ENCODE measurements around the gene TPPP.

TPPP gene

DNA sequence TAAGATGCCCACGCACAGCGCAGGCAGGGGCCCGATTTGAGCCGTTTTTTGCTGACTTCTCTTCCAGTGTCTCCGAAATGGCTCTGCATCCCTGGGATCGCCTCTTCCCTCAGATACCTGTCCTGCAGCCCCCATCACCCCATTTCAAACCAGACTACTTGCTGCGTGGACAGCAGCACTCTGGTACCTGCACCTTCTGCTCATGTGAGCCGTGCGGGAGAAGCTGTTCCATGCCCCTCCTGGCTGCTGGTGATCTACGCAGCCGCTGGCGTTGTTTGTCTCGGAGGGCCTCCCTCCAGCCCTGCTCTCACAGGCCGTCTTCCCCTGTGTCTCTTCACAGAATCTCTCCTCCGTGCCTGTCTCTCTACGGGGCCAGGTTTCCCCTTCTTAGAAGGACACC, 67.6 kb downstream of the TPPP start:
- TF ChIP-seq, protein P1, sequence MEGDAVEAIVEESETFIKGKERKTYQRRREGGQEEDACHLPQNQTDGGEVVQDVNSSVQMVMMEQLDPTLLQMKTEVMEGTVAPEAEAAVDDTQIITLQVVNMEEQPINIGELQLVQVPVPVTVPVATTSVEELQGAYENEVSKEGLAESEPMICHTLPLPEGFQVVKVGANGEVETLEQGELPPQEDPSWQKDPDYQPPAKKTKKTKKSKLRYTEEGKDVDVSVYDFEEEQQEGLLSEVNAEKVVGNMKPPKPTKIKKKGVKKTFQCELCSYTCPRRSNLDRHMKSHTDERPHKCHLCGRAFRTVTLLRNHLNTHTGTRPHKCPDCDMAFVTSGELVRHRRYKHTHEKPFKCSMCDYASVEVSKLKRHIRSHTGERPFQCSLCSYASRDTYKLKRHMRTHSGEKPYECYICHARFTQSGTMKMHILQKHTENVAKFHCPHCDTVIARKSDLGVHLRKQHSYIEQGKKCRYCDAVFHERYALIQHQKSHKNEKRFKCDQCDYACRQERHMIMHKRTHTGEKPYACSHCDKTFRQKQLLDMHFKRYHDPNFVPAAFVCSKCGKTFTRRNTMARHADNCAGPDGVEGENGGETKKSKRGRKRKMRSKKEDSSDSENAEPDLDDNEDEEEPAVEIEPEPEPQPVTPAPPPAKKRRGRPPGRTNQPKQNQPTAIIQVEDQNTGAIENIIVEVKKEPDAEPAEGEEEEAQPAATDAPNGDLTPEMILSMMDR (IDR thresholded peaks at IDR 0.05; ENCODE audit: low read depth, low read length) = no peak
- no peak for DNase-seq (ENCODE audit: extremely low read depth, low read depth)

DNA sequence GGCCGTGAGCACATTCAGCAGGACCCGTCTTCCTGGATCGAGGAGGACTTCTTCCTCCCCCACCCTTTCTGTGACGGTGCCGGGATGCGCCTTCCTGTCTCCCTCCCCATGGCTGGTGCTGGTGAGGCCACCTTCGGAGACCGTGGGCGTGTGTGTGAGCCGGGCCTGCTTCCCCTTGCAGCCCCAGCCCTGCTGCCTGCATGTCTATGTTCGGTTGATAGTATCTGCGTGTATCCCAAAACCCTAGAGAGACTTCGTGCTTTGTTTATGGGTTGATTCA, 68.3 kb downstream of the TPPP start:
- TF ChIP-seq, protein P1 (IDR thresholded peaks at IDR 0.05; ENCODE audit: low read depth, low read length) = no peak
- DNase-seq (ENCODE audit: extremely low read depth, low read depth) = no peak

DNA sequence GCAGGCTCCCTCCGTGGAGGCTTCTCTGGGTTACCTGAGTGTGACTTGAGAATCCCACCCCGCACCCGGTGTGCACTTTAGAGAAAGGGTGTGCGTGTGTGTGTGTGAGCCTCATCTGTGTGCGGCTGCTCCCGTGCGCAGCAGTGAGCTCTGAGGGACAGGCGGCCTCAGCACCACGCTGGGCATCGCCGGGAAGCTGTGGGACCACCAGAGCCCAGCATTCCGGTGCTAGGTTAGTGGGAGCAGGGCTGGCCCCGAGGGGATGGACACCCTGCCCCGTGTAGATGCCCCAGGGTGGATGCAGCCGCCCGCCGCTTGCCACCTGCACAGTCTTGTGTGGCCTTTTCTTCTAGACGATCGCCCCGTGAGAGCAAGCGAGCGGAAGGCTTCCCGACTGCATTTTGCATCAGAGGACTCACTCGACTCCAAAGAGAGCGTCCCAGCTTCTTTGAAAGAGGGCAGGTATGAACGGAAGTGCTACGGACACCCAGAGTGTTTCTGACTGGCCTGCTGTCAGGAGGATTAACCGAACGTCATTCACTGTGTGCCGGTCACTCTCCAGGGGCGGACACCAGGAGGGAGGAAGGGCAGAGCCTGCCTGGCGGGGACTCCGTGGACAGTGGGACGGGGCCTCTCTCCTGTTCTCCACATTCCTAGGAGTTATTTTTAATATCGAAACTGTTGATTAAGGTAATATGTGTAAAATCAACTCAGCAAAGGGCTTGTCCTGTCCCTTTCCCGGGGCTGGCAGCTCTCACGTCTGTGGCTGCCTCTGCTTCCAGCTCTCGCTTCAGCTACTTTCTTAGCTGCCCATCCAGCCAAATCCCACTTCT, 68.8 kb downstream of the TPPP start:
- TF ChIP-seq, protein P1 (IDR thresholded peaks at IDR 0.05; ENCODE audit: low read depth, low read length) = no peak
- DNase-seq (ENCODE audit: extremely low read depth, low read depth) = no peak

GRCh38 chr5:623531-623930, 69.6 kb downstream of the TPPP start:
- no peak for DNase-seq (ENCODE audit: extremely low read depth, low read depth)
- TF ChIP-seq, protein P1 (IDR thresholded peaks at IDR 0.05; ENCODE audit: low read depth, low read length) = no peak

- TF ChIP-seq, protein P1 (IDR thresholded peaks at IDR 0.05; ENCODE audit: low read depth, low read length) = no peak
- no peak for DNase-seq (ENCODE audit: extremely low read depth, low read depth)
These were observed 70.1 kb downstream of the TPPP start for GRCh38 chr5:622946-623522.

GRCh38 chr5:622359-622758, 70.8 kb downstream of the TPPP start:
- no peak for DNase-seq (ENCODE audit: extremely low read depth, low read depth)

GRCh38 chr5:621341-621761, 71.8 kb downstream of the TPPP start:
- TF ChIP-seq, protein P1 (IDR thresholded peaks at IDR 0.05; ENCODE audit: low read depth, low read length) = no peak
- DNase-seq (ENCODE audit: extremely low read depth, low read depth) = no peak

More at GRCh38 chr5:622359-622758, 70.8 kb downstream of the TPPP start:
- TF ChIP-seq, protein P1 (IDR thresholded peaks at IDR 0.05; ENCODE audit: low read depth, low read length) = no peak

Data from AG09319 (cell line).